GM04503 (cell line): ENCODE results near the gene SNX2.
"Not testable (repeated sequence)": the region's sequence is repeated elsewhere in the genome, so short reads cannot be mapped to it uniquely, and the experiment has no call there.

ENCODE experiments used
- DNase-seq: peaks from one replicate; pipeline ENCODE4 v3.0.0-alpha.2; 2012; ENCODE audit warnings: low read depth

SNX2 gene

DNA sequence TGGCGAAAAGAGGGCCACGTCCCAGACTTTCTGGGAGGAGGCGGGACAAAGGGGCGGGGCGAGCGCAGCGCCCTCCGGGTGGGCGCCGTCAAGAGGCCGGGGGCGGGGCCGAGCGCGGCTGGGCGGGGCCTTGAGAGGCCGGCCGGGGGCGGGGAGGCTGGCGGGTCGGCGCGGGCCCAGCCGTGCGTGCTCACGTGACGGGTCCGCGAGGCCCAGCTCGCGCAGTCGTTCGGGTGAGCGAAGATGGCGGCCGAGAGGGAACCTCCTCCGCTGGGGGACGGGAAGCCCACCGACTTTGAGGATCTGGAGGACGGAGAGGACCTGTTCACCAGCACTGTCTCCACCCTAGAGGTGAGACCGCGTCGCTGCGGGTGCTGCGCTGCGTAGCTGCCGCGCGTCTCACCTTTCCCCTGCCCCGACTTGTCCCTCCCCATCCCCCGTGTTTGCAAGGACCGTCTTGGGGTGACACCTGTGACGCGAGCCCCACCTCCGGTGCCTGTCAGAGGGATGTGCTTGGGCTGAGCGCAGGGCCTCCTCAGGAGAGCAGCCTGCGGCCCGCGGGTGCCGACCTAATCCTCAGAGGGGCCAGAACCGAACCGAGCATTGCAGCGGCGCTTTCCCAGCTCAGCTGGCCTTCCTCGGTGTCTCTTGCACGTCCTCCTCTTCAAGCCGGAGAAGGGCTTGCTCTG, at the start of gene SNX2:
Gene SNX2, plus strand, starts transcription at position 220 of the 689 bp plus-strand sequence. Its CDS starts 24 bp downstream, at position 244.
- no peak for DNase-seq

- DNase-seq, result peak; percentile 32
These were observed 47.8 kb upstream of the SNX2 start for GRCh38 chr5:122727112-122727541.

DNA sequence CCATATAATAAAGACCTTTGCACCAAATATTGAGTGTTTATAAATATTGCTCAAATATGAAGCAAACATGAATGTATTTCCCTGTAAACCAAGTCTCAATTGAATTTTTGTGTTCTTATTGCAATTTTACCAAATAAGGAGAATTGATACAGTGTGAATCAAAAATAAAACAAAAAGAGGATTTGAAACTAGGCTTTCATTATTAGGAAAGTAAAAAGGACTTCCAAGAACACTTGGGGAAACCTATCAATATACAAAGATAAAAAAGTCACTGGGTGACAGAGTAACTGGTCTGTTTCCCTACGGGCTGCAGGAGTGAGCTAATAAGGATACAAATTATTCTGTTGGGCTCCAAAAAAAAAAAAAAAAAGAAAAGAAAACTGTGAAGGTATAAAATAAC, 44.8 kb upstream of the SNX2 start:
- no peak for DNase-seq

GRCh38 chr5:122730456-122730855, 44.4 kb upstream of the SNX2 start:
- DNase-seq, result no peak

DNA sequence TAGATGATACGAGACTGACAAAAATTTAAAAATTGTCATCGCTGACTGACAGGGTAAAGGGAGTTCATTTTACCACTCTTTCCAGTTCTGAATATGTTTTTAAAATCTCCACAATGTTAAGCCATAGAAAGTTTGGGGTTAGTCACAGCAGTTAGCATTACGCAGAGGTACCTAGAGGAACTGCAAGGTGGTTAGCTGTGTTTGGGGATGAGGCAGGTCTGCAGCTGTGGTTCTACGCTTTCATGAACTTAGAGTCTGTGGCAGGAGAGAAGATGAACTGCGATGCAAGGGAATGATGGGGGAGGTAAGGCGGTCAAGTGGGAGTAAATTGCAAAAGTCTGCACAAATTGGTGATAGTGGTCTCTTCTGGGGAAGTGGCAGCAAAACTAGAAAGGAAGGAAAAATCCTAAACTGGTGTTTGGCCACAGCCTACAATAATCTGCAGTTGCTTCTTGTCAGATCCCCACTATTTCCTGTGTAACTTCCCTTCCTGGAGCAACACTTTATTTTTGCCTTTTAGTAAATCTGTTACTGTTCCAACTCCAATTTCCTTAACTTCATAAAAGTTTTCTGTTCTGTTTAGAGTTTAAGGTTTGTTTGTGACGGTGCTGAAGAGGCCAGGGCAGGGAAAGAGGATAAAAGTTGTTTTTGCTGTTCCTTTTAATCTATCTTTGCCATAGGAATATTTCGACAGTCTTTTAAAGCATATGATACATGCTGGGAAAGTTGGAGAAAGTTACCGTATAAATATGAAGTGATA, 38.6 kb upstream of the SNX2 start:
- DNase-seq, result no peak

DNA sequence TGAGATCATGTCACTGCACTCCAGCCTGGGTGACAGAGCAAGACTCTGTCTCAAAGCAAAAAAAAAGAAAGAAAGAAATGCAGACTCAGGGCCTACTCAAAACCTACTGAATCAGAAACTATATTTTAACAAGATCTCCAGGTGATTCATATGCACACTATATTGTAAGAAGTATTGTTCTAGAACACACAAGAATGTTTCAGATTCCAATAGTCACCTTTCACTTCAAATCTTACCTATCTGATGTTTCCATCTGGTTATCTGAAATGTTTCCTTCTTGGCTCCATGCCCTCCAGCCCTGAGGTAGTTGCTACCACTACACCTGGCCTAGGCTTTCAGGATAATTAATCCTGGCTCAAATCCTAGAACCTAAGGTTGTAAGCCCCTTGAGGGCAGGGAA, 36.8 kb upstream of the SNX2 start:
- DNase-seq, result no peak

DNA sequence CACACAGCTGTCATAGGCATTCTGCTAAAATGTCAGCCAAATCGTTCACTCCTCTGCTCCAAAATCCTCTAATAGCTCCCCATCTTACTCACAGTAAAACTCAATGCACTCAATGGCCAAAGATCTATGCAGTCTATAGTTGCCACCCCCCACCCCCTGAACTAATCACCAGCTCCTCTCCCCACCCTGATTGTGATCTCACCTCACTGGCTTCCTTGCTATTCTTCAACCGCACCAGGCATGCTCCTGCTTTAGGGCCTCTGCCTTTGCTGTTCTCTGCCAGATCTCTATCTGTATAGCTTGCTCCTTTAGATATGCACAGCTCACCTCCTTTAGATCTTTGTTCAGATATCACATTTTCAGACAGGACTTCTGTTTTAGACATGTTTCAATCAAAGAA, 33.2 kb upstream of the SNX2 start:
- no peak for DNase-seq

DNA sequence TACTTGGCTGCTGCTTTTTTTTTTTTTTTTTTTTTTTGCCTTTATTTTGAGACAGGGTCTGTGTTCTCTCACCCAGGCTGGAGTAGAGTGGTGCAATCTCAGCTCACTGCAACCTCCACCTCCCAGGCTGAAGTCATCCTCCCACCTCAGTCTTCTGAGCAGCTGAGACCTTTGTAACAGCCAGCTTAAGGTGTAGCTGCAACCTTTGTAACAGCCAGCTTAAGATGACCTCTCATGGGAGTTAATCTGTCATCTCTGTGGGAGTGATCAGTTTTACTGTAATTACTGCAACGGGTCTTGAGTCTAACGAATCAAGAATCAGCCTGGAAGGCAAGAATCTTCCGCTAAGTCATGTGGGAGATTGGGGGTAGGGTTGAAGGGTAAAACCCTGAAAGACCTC, 31.6 kb upstream of the SNX2 start:
- no peak for DNase-seq

DNA sequence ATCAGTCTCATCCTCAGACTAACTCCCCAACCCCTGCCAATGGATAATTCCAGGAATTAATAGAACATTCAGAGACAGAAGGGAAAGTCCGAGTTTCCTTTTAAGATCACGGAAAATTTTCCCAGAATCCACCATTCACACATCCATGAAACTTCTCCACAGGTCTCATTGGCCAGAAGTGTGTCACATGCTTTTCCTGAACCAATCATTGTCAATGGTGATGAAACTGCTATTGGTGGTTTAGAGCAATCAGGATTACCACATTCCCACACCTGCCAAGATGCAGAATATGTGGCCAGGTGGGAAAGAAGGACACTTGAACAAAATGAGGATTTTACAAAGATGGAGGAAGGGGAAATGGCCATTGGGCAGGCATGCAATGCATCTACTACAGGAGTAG, 29.3 kb upstream of the SNX2 start:
- DNase-seq, result no peak

- no peak for DNase-seq
These were observed 25.0 kb upstream of the SNX2 start for GRCh38 chr5:122749886-122750285.

DNA sequence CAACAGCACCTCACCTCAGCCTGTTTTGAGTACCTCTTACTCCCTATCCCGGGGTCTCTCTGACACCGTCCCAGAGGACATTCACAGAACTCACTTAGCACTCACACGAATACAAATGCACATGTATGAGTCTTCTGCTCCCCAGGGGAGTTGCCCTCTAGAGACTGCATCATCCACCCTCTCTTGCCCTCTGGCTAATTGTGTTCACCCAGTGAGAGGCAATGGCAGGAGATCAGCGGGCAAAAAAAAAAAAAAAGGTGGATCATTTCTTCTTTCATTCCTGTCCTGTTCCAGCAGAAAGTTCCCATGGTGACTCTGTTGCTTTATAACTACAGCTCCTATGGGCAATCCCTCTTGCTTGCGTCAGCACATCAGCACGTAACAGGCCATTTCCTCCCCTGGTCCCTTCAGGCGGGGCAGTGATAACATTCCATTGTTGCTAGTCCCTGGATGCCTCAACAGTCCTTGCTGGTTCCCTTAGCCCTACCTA, 23.5 kb upstream of the SNX2 start:
- DNase-seq, result no peak

- DNase-seq, result no peak
These were observed 21.4 kb upstream of the SNX2 start for GRCh38 chr5:122753500-122753899.

DNA sequence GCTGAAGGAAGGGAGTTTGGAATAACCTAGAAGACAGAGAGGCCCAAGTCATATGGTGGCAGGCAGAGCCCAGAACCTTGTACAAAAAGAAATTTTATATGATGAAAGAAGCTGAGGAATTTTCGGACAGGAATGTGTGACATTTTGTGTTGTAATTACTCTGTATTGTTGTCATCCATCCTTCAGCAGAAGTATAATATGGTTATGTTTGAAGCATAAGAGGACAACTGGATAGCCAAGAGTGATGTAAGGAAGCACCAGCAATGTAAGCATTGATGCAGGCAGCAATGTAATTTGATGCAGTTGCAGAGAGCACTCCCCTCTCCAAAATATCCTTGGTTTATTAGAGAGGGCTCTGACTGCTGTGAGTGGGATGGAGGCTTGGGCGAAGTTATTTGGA, 19.1 kb upstream of the SNX2 start:
- no peak for DNase-seq

GRCh38 chr5:122756264-122756911, 18.5 kb upstream of the SNX2 start:
- no peak for DNase-seq

DNA sequence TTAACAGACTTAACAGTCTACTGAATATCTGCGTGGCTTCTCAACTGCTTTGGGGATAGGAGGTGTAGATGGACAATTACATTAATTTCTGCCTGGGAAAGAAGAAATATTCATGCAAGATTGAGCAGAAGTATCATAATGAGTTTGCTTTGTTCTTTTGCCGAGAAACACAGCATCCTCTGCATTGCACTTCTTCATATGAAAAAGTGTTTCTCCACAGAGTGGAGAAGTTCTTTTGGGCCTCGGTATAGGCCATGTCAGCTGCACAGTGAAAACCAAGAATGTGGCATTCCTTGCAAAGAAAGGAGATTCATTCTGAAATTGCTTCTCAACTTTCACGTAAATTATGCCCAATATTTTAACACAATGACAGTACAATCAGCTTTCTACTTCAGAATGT, 17.6 kb upstream of the SNX2 start:
- no peak for DNase-seq

GRCh38 chr5:122759241-122760070, 15.4 kb upstream of the SNX2 start:
- DNase-seq, result no peak

DNA sequence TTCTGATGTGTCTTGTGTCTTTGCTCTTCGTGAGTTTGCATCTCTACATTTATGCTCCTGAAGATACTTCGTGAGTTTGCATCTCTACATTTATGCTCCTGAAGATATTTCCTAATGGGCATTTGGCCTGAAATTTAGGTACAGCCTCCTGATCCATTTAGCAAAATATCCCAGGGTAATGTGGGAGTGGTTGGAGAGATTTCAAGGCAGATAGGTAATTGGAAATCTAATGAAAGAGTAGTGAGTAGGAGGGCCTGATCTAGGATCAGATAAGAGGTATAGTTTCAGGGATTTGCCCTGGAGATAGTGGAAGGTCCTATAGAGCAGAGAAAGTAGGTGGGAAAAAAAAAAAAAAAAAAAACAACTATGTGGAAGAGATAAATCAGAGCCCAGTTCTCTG, 14.6 kb upstream of the SNX2 start:
- DNase-seq, result no peak

DNA sequence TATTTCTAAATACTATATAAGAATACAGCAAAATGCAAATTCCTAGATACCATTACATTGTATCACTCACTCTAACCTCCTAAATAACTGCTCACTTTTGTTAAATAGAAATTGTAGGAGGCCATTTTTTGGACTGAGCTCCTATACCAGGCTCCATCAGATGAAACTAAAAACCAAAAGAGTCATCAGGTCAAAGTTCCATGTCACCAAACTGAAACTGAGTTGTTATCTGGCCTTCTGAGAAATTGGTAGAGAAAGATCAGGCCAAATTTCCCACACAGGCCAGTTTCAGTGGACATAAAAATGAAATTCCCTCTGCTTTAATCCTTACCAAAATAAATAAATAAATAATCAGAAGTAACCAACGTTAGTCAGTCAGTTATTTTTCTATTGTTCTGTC, 13.8 kb upstream of the SNX2 start:
- DNase-seq, result no peak

- DNase-seq, result not testable (repeated sequence)
These were observed 13.0 kb upstream of the SNX2 start for GRCh38 chr5:122761896-122762295.

DNA sequence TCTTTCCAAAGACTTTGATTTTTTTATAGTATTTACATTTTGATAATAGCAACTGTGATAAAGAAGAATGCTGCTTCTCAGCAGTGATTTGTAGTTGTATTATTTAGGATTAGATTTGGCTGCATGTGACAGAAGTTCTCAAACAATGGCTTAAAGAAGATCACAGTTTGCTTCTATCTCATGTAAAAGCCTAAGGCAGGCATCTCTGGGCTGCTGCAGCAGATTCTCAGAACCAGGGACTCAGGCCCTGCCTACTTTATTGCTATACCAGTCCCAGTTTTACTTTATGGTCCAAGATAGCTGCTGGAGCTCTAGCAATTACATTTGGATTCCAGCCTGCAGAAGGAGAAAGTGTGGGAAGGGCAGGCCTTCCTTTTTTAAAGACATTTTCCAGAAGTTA, 8.8 kb upstream of the SNX2 start:
- DNase-seq, result no peak

- no peak for DNase-seq
These were observed 4.4 kb upstream of the SNX2 start for GRCh38 chr5:122770477-122770876.

DNA sequence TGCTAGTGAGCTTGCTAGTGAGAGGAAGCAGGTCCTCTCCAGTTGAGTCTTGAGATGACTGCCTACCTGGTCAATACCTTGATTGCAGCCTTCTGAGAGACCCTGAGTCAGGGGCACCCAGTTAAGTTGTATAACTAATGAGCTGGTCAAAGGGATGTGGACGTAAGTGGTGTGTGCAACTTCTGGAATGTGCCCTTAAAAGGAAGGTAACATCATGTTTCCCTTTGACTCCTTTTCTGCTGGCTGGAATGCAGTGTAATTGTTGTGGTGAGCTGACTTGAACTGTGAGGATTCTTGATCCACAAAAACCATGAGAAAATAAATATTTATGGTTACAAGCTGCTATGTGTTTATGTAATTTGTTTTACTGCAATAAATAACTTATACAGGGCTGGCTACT, 2.4 kb upstream of the SNX2 start:
- DNase-seq, result peak; percentile 43
